Fibroblast of pulmonary artery (primary cell): ENCODE data around the gene DHRS3.

Source experiments
- DNase-seq: peaks from one replicate; pipeline ENCODE4 v3.0.0-alpha.2; 2010; ENCODE audit warnings: low read depth
- H3K4me3 ChIP-seq: replicated peaks from 2 replicates; pipeline ENCODE4 v1.5.1; 2011; ENCODE audit warnings: low read depth, mild to moderate bottlenecking, control low read depth, low read length, moderate library complexity
- TF ChIP-seq, protein P1 (sequence below): IDR thresholded peaks from 2 replicates; pipeline ENCODE4 v1.5.1; 2011; ENCODE audit warnings: mild to moderate bottlenecking, control low read depth, low read length, inconsistent platforms; ENCODE audit errors: missing control alignments

DHRS3 gene

DNA sequence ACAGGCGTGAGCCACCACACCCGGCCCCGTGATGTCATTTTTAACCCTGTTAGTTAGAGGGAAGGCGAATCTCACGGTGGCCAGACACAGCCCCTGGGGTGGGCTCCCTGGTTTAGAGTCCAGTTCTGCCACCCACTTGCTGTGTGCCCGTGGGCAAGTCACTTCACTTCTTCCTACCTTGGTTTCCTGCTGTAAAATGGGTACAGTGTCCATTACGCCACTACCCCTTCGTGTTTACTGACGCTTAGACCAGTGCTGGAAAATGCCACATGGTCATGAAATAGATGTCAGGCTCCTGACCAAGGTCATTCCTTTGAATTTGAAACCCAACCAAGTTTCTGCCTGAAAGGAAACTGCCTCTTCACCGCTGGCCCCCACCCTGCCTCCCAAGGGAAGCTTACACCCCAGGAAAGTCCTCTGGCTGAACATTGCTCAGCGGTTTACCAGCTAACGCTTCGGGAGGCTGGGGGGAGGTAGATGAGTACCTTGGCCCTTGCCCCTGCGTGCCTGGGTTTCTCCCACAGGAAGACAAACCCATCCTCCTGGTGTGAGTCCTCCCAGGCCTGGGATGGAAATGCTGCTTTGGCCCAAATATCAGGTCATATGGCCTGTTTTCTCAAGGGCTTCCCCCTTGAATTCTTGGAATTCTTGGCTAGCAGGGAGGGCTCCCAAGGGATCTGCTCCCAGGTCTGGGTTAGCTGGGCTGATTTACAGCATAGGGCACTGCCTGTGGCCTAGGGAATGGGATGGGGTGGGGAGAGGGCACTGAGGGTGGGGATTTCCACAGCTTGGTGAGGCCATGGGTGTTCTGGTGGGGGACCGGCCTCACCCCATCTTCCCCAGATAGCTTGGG lies 18.3 kb upstream of the DHRS3 start:
- no peak overlapping the region for H3K4me3 ChIP-seq
- DNase-seq, result peak; percentile 85
- TF ChIP-seq, protein P1, sequence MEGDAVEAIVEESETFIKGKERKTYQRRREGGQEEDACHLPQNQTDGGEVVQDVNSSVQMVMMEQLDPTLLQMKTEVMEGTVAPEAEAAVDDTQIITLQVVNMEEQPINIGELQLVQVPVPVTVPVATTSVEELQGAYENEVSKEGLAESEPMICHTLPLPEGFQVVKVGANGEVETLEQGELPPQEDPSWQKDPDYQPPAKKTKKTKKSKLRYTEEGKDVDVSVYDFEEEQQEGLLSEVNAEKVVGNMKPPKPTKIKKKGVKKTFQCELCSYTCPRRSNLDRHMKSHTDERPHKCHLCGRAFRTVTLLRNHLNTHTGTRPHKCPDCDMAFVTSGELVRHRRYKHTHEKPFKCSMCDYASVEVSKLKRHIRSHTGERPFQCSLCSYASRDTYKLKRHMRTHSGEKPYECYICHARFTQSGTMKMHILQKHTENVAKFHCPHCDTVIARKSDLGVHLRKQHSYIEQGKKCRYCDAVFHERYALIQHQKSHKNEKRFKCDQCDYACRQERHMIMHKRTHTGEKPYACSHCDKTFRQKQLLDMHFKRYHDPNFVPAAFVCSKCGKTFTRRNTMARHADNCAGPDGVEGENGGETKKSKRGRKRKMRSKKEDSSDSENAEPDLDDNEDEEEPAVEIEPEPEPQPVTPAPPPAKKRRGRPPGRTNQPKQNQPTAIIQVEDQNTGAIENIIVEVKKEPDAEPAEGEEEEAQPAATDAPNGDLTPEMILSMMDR, result no peak

DNA sequence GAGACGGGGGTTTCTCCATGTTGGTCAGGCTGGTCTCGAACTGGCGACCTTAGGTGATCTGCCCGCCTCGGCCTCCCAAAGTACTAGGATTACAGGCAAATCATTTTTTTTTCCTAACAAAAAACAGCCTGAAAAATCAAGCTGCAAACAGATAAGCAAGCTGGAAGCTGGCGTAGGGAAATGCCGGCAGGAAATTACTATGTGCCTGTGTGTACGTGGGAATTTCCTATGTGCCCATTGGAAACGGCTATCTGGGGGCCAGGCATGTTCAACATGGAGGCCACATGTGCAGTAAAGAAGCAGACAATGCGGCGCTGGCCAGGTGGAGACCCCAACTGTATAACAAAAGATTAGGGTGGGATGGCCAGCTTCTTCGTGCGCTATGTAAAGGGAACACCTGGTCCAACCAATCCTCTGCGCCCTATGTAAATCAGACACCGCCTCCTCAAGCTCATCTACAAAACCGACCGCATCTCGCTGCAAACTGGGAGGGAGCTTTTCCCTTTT lies 16.7 kb upstream of the DHRS3 start:
- H3K4me3 ChIP-seq, result no peak overlapping the region
- DNase-seq, result no peak
- TF ChIP-seq, protein P1, result no peak

DNA sequence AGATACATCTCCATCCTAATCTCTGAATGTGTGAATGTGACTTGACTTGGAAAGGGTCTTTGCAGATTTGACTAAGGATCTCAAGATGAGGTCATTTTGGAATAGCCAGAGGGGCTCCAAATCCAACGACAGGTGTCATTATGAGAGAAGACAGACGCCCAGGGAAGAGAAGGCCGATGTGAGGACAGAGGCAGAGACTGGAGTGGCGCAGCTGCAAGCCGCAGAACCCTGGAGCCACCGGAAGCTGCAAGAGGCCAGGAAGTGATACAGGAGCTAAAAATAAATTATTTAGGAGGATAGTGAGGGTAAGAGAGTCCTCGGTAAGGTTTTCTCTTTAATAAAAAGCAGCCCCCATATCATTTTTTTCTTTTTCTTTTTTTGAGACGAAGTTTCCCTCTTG lies 16.1 kb upstream of the DHRS3 start:
- no peak for DNase-seq
- TF ChIP-seq, protein P1, result no peak
- no peak overlapping the region for H3K4me3 ChIP-seq

DNA sequence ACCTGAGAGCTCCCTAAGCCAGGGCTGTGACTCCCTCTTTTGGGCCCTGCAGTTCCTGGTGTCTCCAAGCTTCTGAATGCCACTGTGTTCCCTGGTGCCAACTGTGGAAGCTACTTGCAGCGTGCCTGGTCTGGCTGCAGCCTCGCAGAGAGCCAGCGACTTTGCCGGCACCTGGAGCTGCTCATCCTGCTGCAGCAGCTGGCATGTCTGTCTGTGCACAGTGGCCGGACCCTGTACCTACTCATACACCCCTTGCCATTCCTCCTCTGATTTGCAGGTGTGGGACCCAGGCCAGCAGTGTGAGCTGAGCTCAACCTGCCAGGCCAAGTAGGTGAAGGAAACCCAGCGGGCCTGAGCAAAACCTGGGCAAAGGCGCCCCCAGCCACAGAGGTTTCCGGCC lies 13.6 kb upstream of the DHRS3 start:
- no peak for DNase-seq
- TF ChIP-seq, protein P1, result no peak
- H3K4me3 ChIP-seq, result no peak overlapping the region

DNA sequence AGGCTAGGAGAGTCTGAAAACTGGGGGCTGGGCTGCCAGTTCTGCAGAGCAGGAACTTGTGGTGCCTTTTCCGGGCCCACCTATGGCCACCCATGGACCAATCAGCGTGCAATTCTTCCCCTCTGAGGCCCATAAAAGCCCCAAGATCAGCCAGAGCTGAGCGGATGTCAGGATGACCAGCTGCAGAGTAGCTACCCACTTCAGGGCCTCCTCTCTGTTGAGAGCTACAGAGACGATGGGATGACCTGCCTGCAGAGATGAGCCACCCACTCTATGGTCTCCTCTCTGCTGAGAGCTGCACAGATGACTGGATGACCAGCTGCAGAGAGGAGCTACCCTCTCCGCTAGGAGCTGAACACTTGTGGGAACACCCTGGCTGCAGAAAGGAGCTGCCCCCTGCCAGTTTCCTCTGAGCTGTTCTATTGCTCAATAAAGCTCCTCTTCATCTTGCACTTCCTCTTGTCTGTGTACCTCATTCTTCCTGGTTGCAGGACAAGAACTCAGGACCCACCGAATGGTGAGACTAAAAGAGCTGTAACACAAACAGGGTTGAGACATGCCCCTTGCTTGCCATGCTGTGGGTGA lies 13.0 kb upstream of the DHRS3 start:
- H3K4me3 ChIP-seq, result no peak overlapping the region
- no peak for DNase-seq
- TF ChIP-seq, protein P1, result no peak

DNA sequence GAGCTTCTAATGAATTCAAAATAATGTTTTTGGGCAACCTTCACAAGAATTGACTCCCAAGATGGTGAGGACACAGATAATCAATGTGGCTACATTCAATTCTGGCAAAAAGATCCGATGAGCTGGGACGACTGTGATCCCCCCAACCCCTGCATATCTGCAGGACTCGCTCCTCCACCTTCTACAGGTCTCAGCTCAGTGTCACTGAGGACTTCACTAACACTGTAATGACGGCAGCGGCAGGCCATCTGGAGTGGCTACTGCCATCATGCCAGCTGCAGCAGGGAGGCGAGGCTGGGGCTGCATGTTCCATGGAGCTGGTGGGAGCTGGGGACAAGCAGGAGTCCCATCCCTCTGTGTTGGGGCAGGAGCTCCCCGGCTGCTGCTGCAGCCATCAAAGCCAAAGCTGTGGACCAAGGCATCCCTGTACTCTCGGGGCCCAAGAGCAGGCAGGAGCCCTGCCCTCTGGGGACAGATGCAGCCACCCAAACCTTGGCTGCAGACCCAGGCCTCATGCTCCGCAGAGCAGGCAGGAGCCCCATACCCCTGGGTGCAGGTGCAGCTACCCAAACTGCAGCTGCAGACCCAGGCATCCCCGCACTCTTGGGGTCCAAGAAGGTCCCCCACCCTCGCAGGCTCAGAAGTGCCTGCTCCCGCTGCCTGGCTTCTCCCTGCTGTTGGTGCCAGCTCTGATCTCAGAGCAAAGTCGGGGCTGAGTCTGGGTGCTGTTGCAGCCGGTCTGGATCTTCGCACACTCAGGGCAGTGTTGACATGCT lies 12.2 kb upstream of the DHRS3 start:
- no peak overlapping the region for H3K4me3 ChIP-seq
- TF ChIP-seq, protein P1, result no peak
- DNase-seq, result no peak
